ENCODE data around the gene TGFBRAP1.

TGFBRAP1 gene

DNA sequence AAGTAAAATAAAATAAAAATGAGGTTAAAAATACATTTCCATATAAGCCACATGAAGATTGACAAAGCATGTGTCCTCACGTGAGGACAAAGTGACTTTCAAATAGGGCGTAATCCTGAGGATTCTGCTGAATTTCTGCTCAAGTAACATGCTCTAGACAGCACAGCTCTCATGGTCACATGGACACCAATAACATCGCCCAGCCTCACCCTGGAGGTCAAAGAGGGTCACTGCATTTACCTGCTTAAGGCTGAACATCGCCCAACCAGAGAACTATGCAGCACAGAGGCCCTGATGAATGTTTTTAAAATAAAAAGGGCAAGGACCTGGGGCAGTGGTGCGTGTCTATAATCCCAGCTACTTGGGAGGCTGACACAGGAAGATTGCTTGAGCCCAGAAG lies 30.2 kb downstream of the TGFBRAP1 start:
- TF ChIP-seq Cebpa-rat (IDR thresholded peaks at IDR 0.05): no peak
- Histone ChIP-seq H3K9me3 (replicated peaks in 1 of 11) (no peaks in the 10 kb centered on the region), H3K36me3 (peaks cover 47 to 93% (median 71%) of the 10 kb centered on the region in 11 experiments), H3K27me3 (no peaks in the 10 kb centered on the region), H3K27ac (no peak overlapping the region), H3K4me1 (peaks cover 0 to 12% (median 6%) of the 10 kb centered on the region in 10 experiments; a peak in 6 of 20 replicates), H3K4me3 (no peak overlapping the region), H3K9ac (no peak overlapping the region), H3K4me2 (no peak overlapping the region), H4K20me1 (peaks cover 8 to 76% (median 46%) of the 10 kb centered on the region in 11 experiments; a peak in 19 of 22 replicates)

DNA sequence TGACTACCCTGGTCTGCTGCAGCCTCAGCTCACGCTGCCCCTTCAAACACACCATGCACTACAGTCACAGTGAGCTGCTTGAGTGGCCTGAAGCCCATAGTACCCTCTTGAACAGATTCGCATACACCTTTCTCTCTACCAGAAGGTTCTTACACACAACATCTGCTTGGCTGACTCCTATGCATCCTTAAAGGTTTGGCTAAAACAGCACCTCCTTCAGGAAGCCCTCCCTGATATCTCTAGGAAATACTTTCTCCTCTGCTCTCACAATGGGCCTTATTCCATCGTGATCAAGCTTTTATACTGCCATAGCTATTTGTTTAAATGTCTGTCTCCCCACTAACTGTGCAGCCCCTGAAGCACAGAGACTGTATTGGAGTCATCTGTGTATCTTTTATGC lies 31.5 kb downstream of the TGFBRAP1 start:
- peaks cover 6 to 70% (median 36%) of the 10 kb centered on the region in 11 experiments; a peak in 18 of 22 replicates for H4K20me1 ChIP-seq
- H3K4me3 ChIP-seq: no peak overlapping the region

DNA sequence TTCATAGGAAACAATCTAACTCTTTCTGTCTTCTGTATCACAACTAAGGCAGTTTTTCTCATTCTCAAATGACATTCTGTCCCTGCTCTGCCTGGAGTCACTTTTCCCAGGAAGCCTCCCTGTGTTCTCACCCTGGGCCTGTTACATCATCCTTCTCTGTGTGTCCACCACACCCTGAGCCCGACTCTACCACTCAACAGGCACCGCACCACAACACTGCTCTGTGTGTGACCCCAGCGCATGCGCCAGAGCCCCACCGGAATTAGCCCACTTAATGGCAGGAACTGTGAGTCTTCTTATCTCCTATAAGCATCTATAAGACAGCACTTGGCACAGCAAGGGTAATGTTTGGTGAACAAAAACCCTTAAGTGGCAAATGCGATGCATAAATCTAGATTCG lies 32.3 kb downstream of the TGFBRAP1 start:
- Histone ChIP-seq H3K4me1 (no peaks in the 10 kb centered on the region), H3K27ac (no peak overlapping the region), H3K9me3 (replicated peaks in 1 of 11) (no peaks in the 10 kb centered on the region), H4K20me1 (peaks cover 3 to 62% (median 31%) of the 10 kb centered on the region in 11 experiments; a peak in 18 of 22 replicates), H3K4me2 (no peak overlapping the region), H3K9ac (no peak overlapping the region), H3K4me3 (no peak overlapping the region), H3K36me3 (peaks cover 66 to 97% (median 86%) of the 10 kb centered on the region in 11 experiments), H3K27me3 (no peaks in the 10 kb centered on the region)
- TF ChIP-seq Cebpa-rat (IDR thresholded peaks at IDR 0.05): no peak

More for the DNA sequence above, 31.5 kb downstream of the TGFBRAP1 start:
- Histone ChIP-seq H3K27me3 (no peaks in the 10 kb centered on the region), H3K9ac (no peak overlapping the region), H3K27ac (no peak overlapping the region), H3K36me3 (peaks cover 59 to 97% (median 80%) of the 10 kb centered on the region in 11 experiments), H3K4me2 (no peak overlapping the region), H3K4me1 (peaks cover 0 to 3% (median 0%) of the 10 kb centered on the region in 10 experiments; a peak in 3 of 20 replicates), H3K9me3 (replicated peaks in 1 of 11) (no peaks in the 10 kb centered on the region)
- no peak for TF ChIP-seq Cebpa-rat (IDR thresholded peaks at IDR 0.05)

DNA sequence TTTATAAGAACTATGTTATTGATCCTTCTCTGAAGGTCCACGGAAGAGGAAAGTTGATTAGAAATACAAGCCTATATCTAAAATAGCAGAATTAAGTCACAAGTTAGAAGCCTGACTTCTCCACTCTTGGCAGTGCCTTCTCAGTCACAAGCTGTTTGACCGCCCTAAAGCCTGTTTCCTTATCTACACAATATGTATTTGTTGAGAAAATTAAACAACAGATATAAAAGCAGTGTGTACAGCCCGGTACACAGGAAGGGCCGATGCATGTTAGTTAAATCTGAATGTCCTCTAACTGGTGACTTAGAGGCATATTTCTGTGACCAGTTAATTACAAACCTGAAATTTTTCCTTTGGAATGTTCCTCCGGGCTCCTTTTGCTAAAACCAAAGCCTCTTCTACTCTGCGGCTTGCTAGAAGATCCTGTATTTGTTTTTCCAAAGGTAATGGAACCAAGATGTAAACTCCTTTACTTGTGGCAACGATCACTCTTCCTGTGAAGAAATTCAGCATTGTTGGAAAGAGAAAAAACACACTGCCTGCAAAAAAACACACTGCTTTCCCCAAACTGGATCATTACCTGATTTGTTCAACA lies 33.4 kb downstream of the TGFBRAP1 start:
- Histone ChIP-seq H4K20me1 (peaks cover 3 to 51% (median 26%) of the 10 kb centered on the region in 11 experiments; a peak in 17 of 22 replicates), H3K27ac (no peak overlapping the region), H3K4me1 (no peaks in the 10 kb centered on the region), H3K27me3 (no peaks in the 10 kb centered on the region), H3K9me3 (replicated peaks in 1 of 11) (no peaks in the 10 kb centered on the region), H3K4me3 (no peak overlapping the region), H3K9ac (no peak overlapping the region), H3K36me3 (peaks cover 76 to 99% (median 87%) of the 10 kb centered on the region in 11 experiments), H3K4me2 (no peak overlapping the region)
- no peak for TF ChIP-seq Cebpa-rat (IDR thresholded peaks at IDR 0.05)

DNA sequence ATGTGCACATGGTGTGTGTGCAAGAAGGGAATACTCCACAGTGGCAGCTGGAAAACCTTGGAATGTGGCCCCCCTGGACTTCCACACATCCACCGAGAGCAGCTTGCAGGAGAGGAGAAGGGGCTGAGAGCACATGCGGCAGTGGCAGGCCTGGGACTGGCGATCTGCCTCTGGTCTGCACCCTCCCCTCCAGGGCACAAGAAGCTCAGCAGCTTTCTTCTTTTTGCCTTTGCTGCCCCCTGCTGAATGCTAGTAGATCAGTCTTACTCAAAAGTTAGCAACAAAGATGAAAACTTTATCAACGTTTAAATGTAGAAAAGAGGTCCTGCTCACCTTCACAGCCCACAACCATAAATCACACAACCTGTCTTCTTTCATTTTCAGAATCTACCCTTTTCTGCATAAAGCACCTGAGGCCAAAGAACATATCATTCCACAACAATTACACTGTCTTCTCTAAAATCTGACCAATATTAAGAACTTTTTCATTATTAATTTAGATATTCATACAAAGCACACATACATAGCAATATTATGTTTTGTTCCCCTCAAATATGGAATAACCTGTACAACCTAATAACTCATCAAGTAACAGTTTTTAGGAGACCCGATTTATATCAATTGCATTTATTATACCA lies 34.6 kb downstream of the TGFBRAP1 start:
- Histone ChIP-seq H3K27ac (no peak overlapping the region), H3K4me1 (no peaks in the 10 kb centered on the region), H3K36me3 (peaks cover 84 to 100% (median 91%) of the 10 kb centered on the region in 11 experiments), H3K9me3 (replicated peaks in 1 of 11) (no peaks in the 10 kb centered on the region), H4K20me1 (peaks cover 3 to 42% (median 20%) of the 10 kb centered on the region in 11 experiments; a peak in 17 of 22 replicates), H3K4me3 (no peak overlapping the region), H3K4me2 (no peak overlapping the region), H3K27me3 (no peaks in the 10 kb centered on the region), H3K9ac (no peak overlapping the region)
- TF ChIP-seq Cebpa-rat (IDR thresholded peaks at IDR 0.05): no peak

DNA sequence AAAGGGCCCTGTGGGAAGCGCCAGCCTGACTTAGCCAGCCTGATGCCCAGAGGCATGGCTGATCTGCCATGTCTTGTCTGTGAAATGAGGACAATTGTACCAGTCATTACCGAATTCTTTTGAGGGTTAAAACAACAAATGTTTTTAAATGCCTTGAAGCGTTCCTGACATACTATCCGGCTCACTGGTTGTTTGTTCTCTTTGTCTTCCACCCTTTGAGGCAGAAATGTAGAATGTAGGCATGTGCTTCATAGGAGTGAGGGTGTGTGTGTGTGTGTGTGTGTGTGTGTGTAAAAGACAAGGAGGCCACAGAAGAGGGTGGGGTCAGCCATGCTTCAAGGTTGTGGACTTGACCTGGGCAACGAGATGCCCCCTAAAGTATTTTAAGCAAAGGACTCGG lies 35.5 kb downstream of the TGFBRAP1 start:
- H3K9ac ChIP-seq: no peak overlapping the region
- peaks cover 87 to 100% (median 96%) of the 10 kb centered on the region in 11 experiments for H3K36me3 ChIP-seq
- no peak overlapping the region for H3K27ac ChIP-seq
- no peak for TF ChIP-seq Cebpa-rat (IDR thresholded peaks at IDR 0.05)
- H3K4me3 ChIP-seq: no peak overlapping the region
- H4K20me1 ChIP-seq: peaks cover 3 to 32% (median 12%) of the 10 kb centered on the region in 11 experiments; a peak in 15 of 22 replicates
- H3K4me2 ChIP-seq: no peak overlapping the region
- no peaks in the 10 kb centered on the region for H3K9me3 ChIP-seq (replicated peaks in 1 of 11)
- H3K4me1 ChIP-seq: no peaks in the 10 kb centered on the region
- H3K27me3 ChIP-seq: no peaks in the 10 kb centered on the region

GRCh38 chr2:105291981-105292380 lies 37.6 kb downstream of the TGFBRAP1 start:
- no peak overlapping the region for H3K27ac ChIP-seq
- TF ChIP-seq Cebpa-rat (IDR thresholded peaks at IDR 0.05): no peak
- H4K20me1 ChIP-seq: peaks cover 0 to 23% (median 3%) of the 10 kb centered on the region in 11 experiments; a peak in 8 of 22 replicates
- no peak overlapping the region for H3K4me3 ChIP-seq
- H3K9me3 ChIP-seq (replicated peaks in 1 of 11): no peaks in the 10 kb centered on the region
- H3K9ac ChIP-seq: no peak overlapping the region
- no peaks in the 10 kb centered on the region for H3K27me3 ChIP-seq
- no peak overlapping the region for H3K4me2 ChIP-seq
- peaks cover 78 to 100% (median 94%) of the 10 kb centered on the region in 11 experiments for H3K36me3 ChIP-seq
- H3K4me1 ChIP-seq: no peaks in the 10 kb centered on the region

GRCh38 chr2:105290981-105291660 lies 38.4 kb downstream of the TGFBRAP1 start:
- no peaks in the 10 kb centered on the region for H3K9me3 ChIP-seq (replicated peaks in 1 of 11)
- H4K20me1 ChIP-seq: peaks cover 0 to 28% (median 1%) of the 10 kb centered on the region in 11 experiments; a peak in 5 of 22 replicates
- no peak overlapping the region for H3K4me2 ChIP-seq
- no peaks in the 10 kb centered on the region for H3K4me1 ChIP-seq
- no peak overlapping the region for H3K9ac ChIP-seq
- peaks cover 78 to 100% (median 95%) of the 10 kb centered on the region in 11 experiments for H3K36me3 ChIP-seq
- no peak overlapping the region for H3K4me3 ChIP-seq
- no peak for TF ChIP-seq Cebpa-rat (IDR thresholded peaks at IDR 0.05)
- no peak overlapping the region for H3K27ac ChIP-seq
- no peaks in the 10 kb centered on the region for H3K27me3 ChIP-seq

- no peaks in the 10 kb centered on the region for H3K4me1 ChIP-seq
- TF ChIP-seq Cebpa-rat (IDR thresholded peaks at IDR 0.05): no peak
- H3K27me3 ChIP-seq: no peaks in the 10 kb centered on the region
- no peaks in the 10 kb centered on the region for H3K9me3 ChIP-seq (replicated peaks in 1 of 11)
- no peak overlapping the region for H3K4me3 ChIP-seq
- H3K27ac ChIP-seq: no peak overlapping the region
- H3K36me3 ChIP-seq: peaks cover 84 to 100% (median 98%) of the 10 kb centered on the region in 11 experiments
- no peak overlapping the region for H3K9ac ChIP-seq
- no peak overlapping the region for H3K4me2 ChIP-seq
- H4K20me1 ChIP-seq: peaks cover 0 to 27% (median 5%) of the 10 kb centered on the region in 11 experiments; a peak in 3 of 22 replicates
Measured at GRCh38 chr2:105288133-105288532, 41.4 kb downstream of the TGFBRAP1 start.
